IMR-90 (cell line): ENCODE results near the gene ABCC3. TPM values are rescaled to one million over a fixed set of nuclear protein-coding genes. Genes with fewer than 3 reads are reported as not detected.

Source experiments
- ATAC-seq: fragments of 200-7000 bp; cut with Tn5 transposase; 2 replicates; pipeline ENCODE4 v1.9.1; 2020; ENCODE audit warnings: low read depth, mild to moderate bottlenecking, moderate library complexity
- BruUV-seq: library from RNA; stranded (reverse); fragments of 400-500 nt; replicated peaks from 2 replicates; lab custom pipeline; 2021; lab: Mats Ljungman, UMichigan
- CTCF ChIA-PET: fragments of 300-600 bp; formaldehyde crosslinking; extraction: SDS; loops from one replicate; lab custom pipeline; 2021; ENCODE audit warnings: antibody characterized with exemption; lab: Yijun Ruan, JAX
- POLR2A ChIA-PET: fragments of 300-600 bp; sonication (Branson Sonifier 250); formaldehyde crosslinking; loops from one replicate; lab custom pipeline; 2022; ENCODE audit warnings: antibody characterized with exemption; ENCODE audit not compliant: unreplicated experiment; lab: Charles Lee
- DNase-seq: peaks from one replicate; pipeline ENCODE4 v3.0.0; 2013
- H2AFZ ChIP-seq: replicated peaks from 2 replicates; pipeline ENCODE3; 2013; ENCODE audit warnings: low read length, mild to moderate bottlenecking; ENCODE audit not compliant: poor library complexity
- H2AK5ac ChIP-seq: 2 replicates; pipeline ENCODE4 v1.6.1; 2013; ENCODE audit warnings: low read depth, low read length, inconsistent platforms
- H2AK9ac ChIP-seq: replicated peaks from 2 replicates; pipeline ENCODE3; 2013; ENCODE audit warnings: mild to moderate bottlenecking, low read depth, low read length, moderate library complexity; ENCODE audit not compliant: poor library complexity
- H2BK120ac ChIP-seq: 2 replicates; pipeline ENCODE4 v1.6.1; 2013; ENCODE audit warnings: low read depth, low read length, inconsistent platforms
- H2BK15ac ChIP-seq: 3 replicates; pipeline ENCODE4 v1.6.1; 2013; ENCODE audit warnings: low read depth, low read length, inconsistent platforms
- H2BK20ac ChIP-seq: 2 replicates; pipeline ENCODE4 v1.6.1; 2013; ENCODE audit warnings: low read depth, mild to moderate bottlenecking, inconsistent platforms, low read length, moderate library complexity
- H2BK5ac ChIP-seq: 2 replicates; pipeline ENCODE4 v1.6.1; 2013; ENCODE audit warnings: mild to moderate bottlenecking, low read depth, low read length, inconsistent platforms; ENCODE audit not compliant: poor library complexity, severe bottlenecking
- H3K14ac ChIP-seq: replicated peaks from 2 replicates; pipeline ENCODE4 v1.6.1; 2013; ENCODE audit warnings: low read depth, low read length, inconsistent platforms
- H3K18ac ChIP-seq: 2 replicates; pipeline ENCODE4 v1.6.1; 2013; ENCODE audit warnings: low read depth, low read length, control low read depth
- H3K23ac ChIP-seq: 2 replicates; pipeline ENCODE4 v1.6.1; 2013; ENCODE audit warnings: low read depth, low read length, inconsistent platforms
- H3K27ac ChIP-seq: 2 replicates; pipeline ENCODE4 v1.5.1; 2013; ENCODE audit warnings: mild to moderate bottlenecking, control low read depth, low read length; ENCODE audit not compliant: insufficient read depth
- H3K27me3 ChIP-seq: 2 replicates; pipeline ENCODE4 v1.6.1; 2013; ENCODE audit warnings: low read length; ENCODE audit not compliant: control insufficient read depth, insufficient read depth
- H3K36me3 ChIP-seq: 2 replicates; pipeline ENCODE4 v1.6.1; 2013; ENCODE audit warnings: low read length, mixed read lengths; ENCODE audit not compliant: control insufficient read depth, insufficient read depth
- H3K4ac ChIP-seq: 2 replicates; pipeline ENCODE4 v1.6.1; 2013; ENCODE audit warnings: low read depth, low read length, inconsistent platforms
- H3K4me1 ChIP-seq: 2 replicates; pipeline ENCODE4 v1.6.1; 2013; ENCODE audit warnings: low read length, mixed read lengths; ENCODE audit not compliant: control insufficient read depth, insufficient read depth
- H3K4me2 ChIP-seq: 2 replicates; pipeline ENCODE4 v1.6.1; 2013; ENCODE audit warnings: low read depth, mild to moderate bottlenecking, control low read depth, low read length, moderate library complexity
- H3K4me3 ChIP-seq: 2 replicates; pipeline ENCODE4 v1.5.1; 2013; ENCODE audit warnings: low read depth, mild to moderate bottlenecking, control low read depth, low read length, moderate library complexity; ENCODE audit not compliant: insufficient read depth
- H3K56ac ChIP-seq: 2 replicates; pipeline ENCODE4 v1.6.1; 2013; ENCODE audit warnings: low read length, inconsistent platforms; ENCODE audit not compliant: insufficient read depth; ENCODE audit errors: extremely low read depth
- H3K79me1 ChIP-seq, 2 experiments: 2 replicates each; pipeline ENCODE4 v1.6.1; 2013; ENCODE audit warnings: low read length in 2 of 2, inconsistent platforms in 1 of 2, low read depth in 1 of 2
- H3K9ac ChIP-seq: 2 replicates; pipeline ENCODE4 v1.6.1; 2013; ENCODE audit warnings: low read depth, low read length, control low read depth
- H3K9me1 ChIP-seq: 2 replicates; pipeline ENCODE4 v1.6.1; 2013; ENCODE audit warnings: low read length, inconsistent platforms; ENCODE audit not compliant: insufficient read depth
- H3K9me3 ChIP-seq: 2 replicates; pipeline ENCODE4 v1.6.1; 2013; ENCODE audit warnings: low read length; ENCODE audit not compliant: control insufficient read depth, insufficient read depth
- H4K20me1 ChIP-seq: 2 replicates; pipeline ENCODE4 v1.6.1; 2013; ENCODE audit warnings: low read length, inconsistent platforms; ENCODE audit not compliant: insufficient read depth
- H4K5ac ChIP-seq: 2 replicates; pipeline ENCODE4 v1.6.1; 2013; ENCODE audit warnings: mild to moderate bottlenecking, low read depth, low read length, control low read depth
- H4K8ac ChIP-seq, 2 experiments: 2 replicates each; pipeline ENCODE4 v1.6.1; 2013; ENCODE audit warnings: low read depth in 2 of 2, low read length in 2 of 2, control low read depth in 1 of 2, inconsistent platforms in 1 of 2
- H4K91ac ChIP-seq: 2 replicates; pipeline ENCODE4 v1.6.1; 2013; ENCODE audit warnings: low read depth, low read length, inconsistent platforms; ENCODE audit not compliant: insufficient read depth
- BHLHE40 ChIP-seq: fragments of 150-350 bp; IDR thresholded peaks from 2 replicates; pipeline ENCODE4 v1.6.1; 2016; ENCODE audit warnings: mild to moderate bottlenecking, low read depth, low read length
- CEBPB ChIP-seq: IDR thresholded peaks from 2 replicates; pipeline ENCODE4 v1.6.1; 2012; ENCODE audit warnings: low read depth, low read length, improper control_type of control experiment
- CHD1 ChIP-seq: IDR thresholded peaks from 2 replicates; pipeline ENCODE4 v1.6.1; 2012; ENCODE audit warnings: low read depth, low read length, improper control_type of control experiment
- CTCF ChIP-seq: conservative IDR thresholded peaks from 2 replicates; pipeline ENCODE4 v1.5.1; 2012; ENCODE audit warnings: mild to moderate bottlenecking, low read depth, low read length, improper control_type of control experiment
- ELK1 ChIP-seq: fragments of 150-350 bp; IDR thresholded peaks from 2 replicates; pipeline ENCODE4 v1.6.1; 2016; ENCODE audit warnings: low read depth, mild to moderate bottlenecking, low read length, moderate library complexity, borderline replicate concordance
- FOS ChIP-seq: fragments of 150-350 bp; IDR thresholded peaks from 2 replicates; pipeline ENCODE4 v1.6.1; 2016; ENCODE audit warnings: low read depth, low read length
- MAZ ChIP-seq: IDR thresholded peaks from 2 replicates; pipeline ENCODE4 v1.6.1; 2012; ENCODE audit warnings: low read depth, mild to moderate bottlenecking, low read length, improper control_type of control experiment, moderate library complexity, borderline replicate concordance
- MXI1 ChIP-seq: IDR thresholded peaks from 2 replicates; pipeline ENCODE4 v1.6.1; 2012; ENCODE audit warnings: low read depth, mild to moderate bottlenecking, low read length, moderate library complexity, borderline replicate concordance
- NFE2L2 ChIP-seq: fragments of 150-350 bp; IDR thresholded peaks from 2 replicates; pipeline ENCODE4 v1.6.1; 2016; ENCODE audit warnings: low read depth, mild to moderate bottlenecking, low read length
- POLR2A ChIP-seq: IDR thresholded peaks from 2 replicates; pipeline ENCODE4 v1.6.1; 2012; ENCODE audit warnings: mild to moderate bottlenecking, low read depth, low read length
- RAD21 ChIP-seq: IDR thresholded peaks from 2 replicates; pipeline ENCODE4 v1.6.1; 2012; ENCODE audit warnings: low read length, improper control_type of control experiment
- RFX5 ChIP-seq: IDR thresholded peaks from 2 replicates; pipeline ENCODE4 v1.8.0; 2012; ENCODE audit warnings: low read depth, mild to moderate bottlenecking, low read length, moderate library complexity
- SMC3 ChIP-seq: fragments of 150-350 bp; IDR thresholded peaks from 2 replicates; pipeline ENCODE4 v1.6.1; 2016; ENCODE audit warnings: low read depth, mild to moderate bottlenecking, antibody characterized with exemption, low read length, moderate library complexity
- WGBS, 2 experiments: methylation state at CpG; one replicate each; pipeline versions ENCODE4 v1.1.5 to v1.1.7; 2013; ENCODE audit warnings: missing lambda C conversion rate in 2 of 2; ENCODE audit not compliant: insufficient read length in 1 of 2; ENCODE audit errors: extremely low coverage in 2 of 2; 5-methylcytosine and 5-hydroxymethylcytosine counted together
- dilution Hi-C: fragments of 300-500 bp; cut with HindIII; formaldehyde crosslinking; loops from one replicate; pipeline ENCODE4 v1.14.3; 2018; ENCODE audit warnings: low sequenced_read_pairs; ENCODE audit not compliant: unreplicated experiment
- in situ Hi-C: fragments of 300-500 bp; cut with MboI; formaldehyde crosslinking; loops from 3 replicates; pipeline ENCODE4 v1.14.3; 2019; ENCODE audit warnings: low sequenced_read_pairs, inconsistent platforms, mixed read lengths
- intact Hi-C: fragments of 100-400 bp; cut with micrococcal nuclease; formaldehyde crosslinking; loops from 2 replicates; pipeline ENCODE4 v1.10.0; 2022
- polyA plus RNA-seq, 3 experiments: library from polyadenylated mRNA; depleted of rRNA; stranded (reverse); fragments of >200 nt; gene quantifications; 2 replicates each; pipeline ENCODE4 v1.2.3, GENCODE V29; 2012; ENCODE audit warnings: low replicate concordance in 1 of 3
- total RNA-seq: library from RNA; depleted of rRNA; stranded (reverse); fragments of >200 nt; gene quantifications from 2 replicates; pipeline ENCODE4 v1.2.3, GENCODE V29; 2012

ABCC3 gene
- total and polyA plus RNA-seq, 2 of the 4 experiments (the other 2 are of a cell fraction), result 3.2 to 6.6 TPM

- Histone ChIP-seq H2BK15ac (no peak overlapping the region), H3K4ac (no peak overlapping the region), H3K36me3 (0 out of 2 replicates have a peak, but pooled peaks cover 3% of the 10 kb centered on the region), H3K4me2 (no peak overlapping the region), H4K91ac (no peak overlapping the region), H3K14ac (no peak overlapping the region), H3K79me1 (peaks cover 0 to 45% of the 10 kb centered on the region in 2 experiments; a peak in 3 of 4 replicates), H3K23ac (no peak overlapping the region), H3K4me1 (peaks cover 10% of the 10 kb centered on the region), H3K9ac (no peak overlapping the region), H2BK20ac (no peak overlapping the region), H3K18ac (no peak overlapping the region), H2AK5ac (no peak overlapping the region), H3K9me3 (no peaks in the 10 kb centered on the region), H3K4me3 (no peak overlapping the region), H2AFZ (no peak overlapping the region), H3K27me3 (no peaks in the 10 kb centered on the region), H4K20me1 (peaks cover 95% of the 10 kb centered on the region), H3K56ac (no peak overlapping the region), H3K27ac (no peak overlapping the region), H3K9me1 (peaks cover 16% of the 10 kb centered on the region), H2BK120ac (no peak overlapping the region), H2AK9ac (no peak overlapping the region), H4K8ac (no peak overlapping the region), H4K5ac (no peak overlapping the region), H2BK5ac (no peak overlapping the region)
- ChIA-PET CTCF (no interaction called here), POLR2A (interaction anchor here (0.6 kb wide), 1 partner anchor 70 kb away, joined by 9 read pairs; no protein-coding TSS in a partner anchor)
- TF ChIP-seq POLR2A (no peak), CHD1 (no peak), RAD21 (no peak), CTCF (no peak), MAZ (no peak), RFX5 (no peak), CEBPB (no peak), FOS (no peak), MXI1 (no peak), NFE2L2 (no peak), ELK1 (no peak), BHLHE40 (no peak), SMC3 (no peak)
- BruUV-seq, result no TSS peak
- ATAC-seq (no peak), DNase-seq (no peak)
- dilution Hi-C loops, result no loop called here
- intact Hi-C loops, result no loop called here
- WGBS, 2 experiments, result no CpG with 5 or more reads among the region's 2 CpGs
- in situ Hi-C loops, result no loop called here
These were observed 93.4 kb downstream of the ABCC3 start for GRCh38 chr17:50728112-50728429.
